Breast epithelium (tissue), 4 donors: Measurements from ENCODE around the gene KCTD14. TPM values are rescaled to one million over a fixed set of nuclear protein-coding genes. Genes with fewer than 3 reads are reported as not detected.
"Not testable (repeated sequence)": the region's sequence is repeated elsewhere in the genome, so short reads cannot be mapped to it uniquely, and the experiment has no call there.

ENCODE experiments used
- DNase-seq, 2 donors: peaks; one replicate each; pipeline ENCODE4 v3.0.0-alpha.2; 2019; ENCODE audit warnings: low spot score in 2 of 2
- H3K27ac ChIP-seq, 2 donors: fragments of 200-600 bp; sonication (generic) in 1 of 2; one replicate each; pipeline ENCODE4 v1.5.1; 2016 to 2019; ENCODE audit warnings: mild to moderate bottlenecking in 1 of 2
- H3K27me3 ChIP-seq, 2 donors: fragments of 200-600 bp; sonication (generic) in 1 of 2; one replicate each; pipeline versions ENCODE4 v1.5.1 to v1.6.0; 2017 to 2019; ENCODE audit warnings: control low read depth in 1 of 2, mild to moderate bottlenecking in 1 of 2
- H3K36me3 ChIP-seq: fragments of 200-600 bp; one replicate; pipeline ENCODE4 v1.5.1; 2019
- H3K4me1 ChIP-seq, 2 donors: fragments of 200-600 bp; sonication (generic); one replicate each; pipeline ENCODE4 v1.5.1; 2016 to 2019; ENCODE audit warnings: control low read depth in 1 of 2
- H3K4me3 ChIP-seq, 3 donors: fragments of 200-600 bp; sonication (generic); 1 replicate in 2 of 3; 2 replicates in 1 of 3; pipeline ENCODE4 v1.5.1; 2016 to 2019; ENCODE audit warnings: mild to moderate bottlenecking in 3 of 3, moderate library complexity in 2 of 3
- H3K9me3 ChIP-seq, 2 donors: fragments of 200-600 bp; sonication (generic) in 1 of 2; one replicate each; pipeline ENCODE4 v1.5.1; 2016 to 2019; ENCODE audit warnings: control low read depth in 1 of 2
- CTCF ChIP-seq, 3 donors: fragments of 450-650 bp; IDR thresholded peaks; one replicate each; pipeline ENCODE4 v1.5.1; 2016 to 2017; ENCODE audit warnings: antibody characterized with exemption in 3 of 3, mild to moderate bottlenecking in 3 of 3, moderate library complexity in 3 of 3
- POLR2A ChIP-seq: fragments of 450-650 bp; IDR thresholded peaks from one replicate; pipeline ENCODE4 v1.6.1; 2016; ENCODE audit warnings: antibody characterized with exemption, mild to moderate bottlenecking, moderate library complexity
- POLR2AphosphoS5 ChIP-seq, 3 donors: sonication (generic); formaldehyde crosslinking; IDR thresholded peaks; one replicate each; pipeline ENCODE4 v1.6.1; 2017; ENCODE audit warnings: antibody characterized with exemption in 3 of 3
- intact Hi-C: fragments of 100-400 bp; cut with DNase I; formaldehyde crosslinking; loops from one replicate; pipeline ENCODE4 v1.15.1; 2023; ENCODE audit warnings: low total_unique reads
- total RNA-seq, 3 donors: library from RNA; depleted of rRNA; stranded (reverse); fragments of >200 nt; gene quantifications; one replicate each; pipeline ENCODE4 v1.1.0, GENCODE V29; 2016

Gene KCTD14
- total RNA-seq, 3 donors from 2014 or later: 0.64 to 22.4 (median 7.9) TPM

- no peak for DNase-seq
- intact Hi-C loops: no loop called here
Measured at GRCh38 chr11:78032090-78032489, 9.0 kb upstream of the KCTD14 start.

GRCh38 chr11:78031629-78032028 lies 8.6 kb upstream of the KCTD14 start:
- H3K27me3 ChIP-seq: no peaks in the 10 kb centered on the region
- H3K4me3 ChIP-seq: no peak overlapping the region
- peak overlapping the region; percentile 9 to 78 for H3K27ac ChIP-seq
- intact Hi-C loops: no loop called here
- DNase-seq: no peak
- no peaks in the 10 kb centered on the region for H3K9me3 ChIP-seq
- H3K36me3 ChIP-seq: no peaks in the 10 kb centered on the region
- TF ChIP-seq CTCF (IDR thresholded peaks at IDR 0.05) (no peak), POLR2AphosphoS5 (IDR thresholded peaks at IDR 0.05) (no peak), POLR2A (no peak)
- peaks cover 0 to 7% of the 10 kb centered on the region in 2 donors for H3K4me1 ChIP-seq

More at GRCh38 chr11:78032090-78032489, 9.0 kb upstream of the KCTD14 start:
- Histone ChIP-seq H3K27ac (peak overlapping the region; percentile 9 to 78), H3K4me1 (peaks cover 0 to 7% of the 10 kb centered on the region in 2 donors), H3K36me3 (no peaks in the 10 kb centered on the region), H3K4me3 (no peak overlapping the region), H3K27me3 (no peaks in the 10 kb centered on the region), H3K9me3 (no peaks in the 10 kb centered on the region)
- no peak for TF ChIP-seq POLR2AphosphoS5 (IDR thresholded peaks at IDR 0.05)
- TF ChIP-seq POLR2A: no peak
- TF ChIP-seq CTCF (IDR thresholded peaks at IDR 0.05): no peak

DNA sequence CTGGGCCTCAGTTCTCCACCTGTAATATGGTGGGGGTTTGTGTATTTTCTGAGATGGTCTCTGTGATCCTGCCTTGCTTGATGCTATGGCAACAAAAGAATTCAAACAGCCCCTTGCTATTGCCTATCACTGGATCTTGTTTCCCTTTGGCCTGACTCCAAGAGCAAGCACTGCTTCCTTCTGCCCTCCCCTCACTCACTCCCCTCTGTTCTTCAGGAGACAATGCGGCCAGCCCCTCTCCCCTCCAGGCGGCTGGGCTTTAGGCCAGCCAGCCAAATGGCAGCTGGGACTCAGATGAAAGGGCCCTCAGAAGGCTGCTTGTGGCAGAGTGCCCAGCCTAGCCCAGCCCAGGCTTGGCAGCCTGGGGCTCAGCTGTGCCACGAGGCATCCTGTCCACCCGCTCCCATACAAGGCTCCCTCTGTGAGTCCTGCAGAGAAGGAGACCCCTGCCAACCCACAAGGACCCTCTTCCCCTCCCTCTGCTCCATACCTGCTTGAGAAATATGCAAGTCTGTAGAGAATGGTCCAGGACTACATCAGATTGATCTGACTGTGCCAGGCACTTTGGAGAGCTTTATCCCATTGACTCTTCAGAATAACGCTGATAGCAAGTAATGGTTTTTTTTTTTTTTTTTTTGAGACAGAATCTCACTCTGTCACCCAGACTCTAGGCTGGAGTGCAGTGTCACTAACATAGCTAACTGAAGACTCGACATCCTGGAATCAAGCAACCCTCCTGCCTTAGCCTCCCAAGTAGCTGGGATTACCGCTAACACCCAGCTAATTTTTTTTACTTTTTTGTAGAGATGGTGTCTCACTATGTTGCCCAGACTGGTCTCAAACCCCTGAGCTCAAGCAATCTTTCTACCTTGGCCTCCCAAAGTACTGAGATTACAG lies 7.6 kb upstream of the KCTD14 start:
- peaks cover 0 to 7% of the 10 kb centered on the region in 2 donors for H3K4me1 ChIP-seq
- DNase-seq: peak; percentile 75 to 79
- TF ChIP-seq CTCF (IDR thresholded peaks at IDR 0.05) (no peak), POLR2AphosphoS5 (IDR thresholded peaks at IDR 0.05) (peak in 1 of 3 donors; percentile 20)
- H3K36me3 ChIP-seq: no peaks in the 10 kb centered on the region
- peak overlapping the region; percentile 78 for H3K27ac ChIP-seq
- no peak overlapping the region for H3K4me3 ChIP-seq
- H3K27me3 ChIP-seq: no peaks in the 10 kb centered on the region
- intact Hi-C loops: no loop called here
- H3K9me3 ChIP-seq: no peaks in the 10 kb centered on the region

- H3K9me3 ChIP-seq, H3K36me3 ChIP-seq, H3K27me3 ChIP-seq, H3K4me3 ChIP-seq, intact Hi-C loops, H3K4me1 ChIP-seq: not testable (repeated sequence)
- DNase-seq: peak in 1 of 2 donors; percentile 48
- H3K27ac ChIP-seq: peak overlapping the region in 1 of 2 donors; percentile 41
Measured at GRCh38 chr11:78028423-78028822, 5.3 kb upstream of the KCTD14 start.

GRCh38 chr11:78027759-78028158 lies 4.7 kb upstream of the KCTD14 start:
- no peak for TF ChIP-seq POLR2A
- no peak for TF ChIP-seq POLR2AphosphoS5 (IDR thresholded peaks at IDR 0.05)
- no peak for TF ChIP-seq CTCF (IDR thresholded peaks at IDR 0.05)

More at GRCh38 chr11:78027759-78028158, 4.7 kb upstream of the KCTD14 start:
- no peaks in the 10 kb centered on the region for H3K27me3 ChIP-seq
- H3K4me1 ChIP-seq: peaks cover 0 to 7% of the 10 kb centered on the region in 2 donors
- H3K36me3 ChIP-seq: no peaks in the 10 kb centered on the region
- no peak for DNase-seq
- H3K9me3 ChIP-seq: no peaks in the 10 kb centered on the region
- intact Hi-C loops: no loop called here
- no peak overlapping the region for H3K4me3 ChIP-seq
- no peak overlapping the region for H3K27ac ChIP-seq
